ENCODE measurements around the gene EZR. TPM values are rescaled to one million over a fixed set of nuclear protein-coding genes. Genes with fewer than 3 reads are reported as not detected.

EZR gene
- total RNA-seq, 2 experiments from 2014 or later: 268 to 415 TPM

GRCh38 chr6:158774717-158775449 lies 44.3 kb downstream of the EZR start:
- ChIA-PET CTCF (ENCODE audit: unreplicated experiment) (no interaction called here), POLR2A (interaction anchor here (1.0 kb wide), 1 partner anchor 16 kb away, joined by 3 read pairs; no protein-coding TSS in a partner anchor)
- no peaks in the 10 kb centered on the region for H3K9me3 ChIP-seq (ENCODE audit: low read length)
- H3K4me1 ChIP-seq (ENCODE audit: insufficient read depth, low read length, poor library complexity, severe bottlenecking): no peaks in the 10 kb centered on the region
- H3K27ac ChIP-seq (ENCODE audit: low read depth, low read length, poor library complexity, severe bottlenecking): no peak overlapping the region
- no peaks in the 10 kb centered on the region for H3K9me2 ChIP-seq (ENCODE audit: insufficient read depth, low read length)
- BruUV-seq (replicated peaks): no TSS peak
- TF ChIP-seq CTCF (conservative IDR thresholded peaks at IDR 0.05; ENCODE audit: low read length) (no peak), EZH2phosphoT487 (IDR thresholded peaks at IDR 0.05; ENCODE audit: borderline replicate concordance, low read depth, low read length) (no peak)
- H3K79me2 ChIP-seq (ENCODE audit: insufficient read depth, low read depth, low read length): peaks cover 34% of the 10 kb centered on the region; the same call in 1 of the 2 replicates
- DNase-seq (ENCODE audit: low spot score): no peak
- H3K4me3 ChIP-seq (ENCODE audit: low read depth, low read length, poor library complexity, severe bottlenecking): no peak overlapping the region
- no peak overlapping the region for H3K4me2 ChIP-seq (ENCODE audit: low read length)
- peaks cover 11% of the 10 kb centered on the region for H4K20me1 ChIP-seq (ENCODE audit: insufficient read depth, low read length)
- H3K36me3 ChIP-seq (ENCODE audit: insufficient read depth, low read length): peaks cover 100% of the 10 kb centered on the region
- intact Hi-C loops (cut with micrococcal nuclease; ENCODE audit: unreplicated experiment): no loop called here
- H2AFZ ChIP-seq (ENCODE audit: low read length): no peak overlapping the region

DNA sequence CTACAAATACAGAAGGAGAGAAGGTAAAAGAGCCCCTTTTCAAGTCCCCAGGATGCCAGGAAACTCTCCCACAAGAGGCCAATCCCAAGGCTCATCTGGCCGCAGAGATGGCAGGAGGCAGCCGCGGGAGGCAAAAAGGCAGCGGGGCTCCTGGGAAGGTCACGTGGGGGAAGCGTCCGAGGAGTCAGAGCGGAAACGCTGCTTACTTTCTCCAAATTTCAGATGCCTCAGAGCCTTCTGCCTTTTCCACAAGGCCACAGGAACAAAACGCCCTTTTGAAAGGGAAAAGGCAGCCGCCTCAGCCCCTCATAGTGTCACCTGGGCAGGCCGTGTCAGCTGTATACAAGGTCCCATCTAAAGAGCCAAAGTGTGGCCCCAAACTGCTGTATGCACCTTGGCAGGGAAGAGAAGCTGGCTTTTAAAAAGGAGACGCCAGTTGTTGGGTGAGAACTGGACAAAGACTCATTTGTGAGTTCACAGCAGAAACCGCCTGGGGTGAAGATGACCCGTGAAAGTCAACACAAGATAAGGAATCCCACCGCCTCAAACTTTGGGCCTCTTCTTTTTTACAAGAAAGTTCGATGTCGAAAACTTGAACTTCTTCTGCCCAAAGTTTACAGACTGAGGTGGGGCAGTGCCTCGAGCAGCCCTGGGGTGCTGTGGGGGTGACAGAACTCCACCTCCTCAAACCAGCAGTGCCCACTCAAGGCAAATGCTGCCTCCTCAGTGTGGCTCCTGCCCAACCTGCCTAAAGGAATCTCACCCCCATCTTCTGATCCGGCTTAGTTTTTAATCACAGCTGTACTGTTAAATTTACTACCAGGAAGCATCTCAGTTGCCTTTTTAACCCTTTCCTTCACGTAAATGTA lies 45.4 kb downstream of the EZR start:
- Histone ChIP-seq H3K79me2 (ENCODE audit: insufficient read depth, low read depth, low read length) (peaks cover 29% of the 10 kb centered on the region; the same call in 1 of the 2 replicates), H3K27ac (ENCODE audit: low read depth, low read length, poor library complexity, severe bottlenecking) (no peak overlapping the region), H3K4me1 (ENCODE audit: insufficient read depth, low read length, poor library complexity, severe bottlenecking) (no peaks in the 10 kb centered on the region), H3K9me3 (ENCODE audit: low read length) (no peaks in the 10 kb centered on the region), H2AFZ (ENCODE audit: low read length) (no peak overlapping the region), H3K9me2 (ENCODE audit: insufficient read depth, low read length) (no peaks in the 10 kb centered on the region), H3K36me3 (ENCODE audit: insufficient read depth, low read length) (peaks cover 100% of the 10 kb centered on the region), H4K20me1 (ENCODE audit: insufficient read depth, low read length) (peaks cover 9% of the 10 kb centered on the region), H3K4me3 (ENCODE audit: low read depth, low read length, poor library complexity, severe bottlenecking) (no peak overlapping the region), H3K4me2 (ENCODE audit: low read length) (no peak overlapping the region)
- intact Hi-C loops (cut with micrococcal nuclease; ENCODE audit: unreplicated experiment): no loop called here
- no peak for DNase-seq (ENCODE audit: low spot score)
- TF ChIP-seq EZH2phosphoT487 (IDR thresholded peaks at IDR 0.05; ENCODE audit: borderline replicate concordance, low read depth, low read length) (no peak), CTCF (conservative IDR thresholded peaks at IDR 0.05; ENCODE audit: low read length) (no peak)
- ChIA-PET CTCF (ENCODE audit: unreplicated experiment) (no interaction called here), POLR2A (interaction anchor here (1.0 kb wide), 1 partner anchor 15 kb away, joined by 3 read pairs; no protein-coding TSS in a partner anchor)
- BruUV-seq (replicated peaks): no TSS peak

All from OCI-LY7 (cell line).